Hepatocyte (in vitro differentiated cells): ENCODE results near the gene AP2A2.

Experiments
- EZH2 ChIP-seq: fragments of 200-600 bp; sonication (generic); IDR thresholded peaks from 2 replicates; pipeline ENCODE4 v1.6.1; 2016; ENCODE audit warnings: antibody characterized with exemption, mild to moderate bottlenecking, borderline replicate concordance
- TF ChIP-seq, protein P1 (sequence below): fragments of 200-600 bp; sonication (generic); IDR thresholded peaks from 2 replicates; pipeline ENCODE4 v1.5.1; 2016; ENCODE audit warnings: antibody characterized with exemption, mild to moderate bottlenecking; ENCODE audit not compliant: poor library complexity

DNA sequence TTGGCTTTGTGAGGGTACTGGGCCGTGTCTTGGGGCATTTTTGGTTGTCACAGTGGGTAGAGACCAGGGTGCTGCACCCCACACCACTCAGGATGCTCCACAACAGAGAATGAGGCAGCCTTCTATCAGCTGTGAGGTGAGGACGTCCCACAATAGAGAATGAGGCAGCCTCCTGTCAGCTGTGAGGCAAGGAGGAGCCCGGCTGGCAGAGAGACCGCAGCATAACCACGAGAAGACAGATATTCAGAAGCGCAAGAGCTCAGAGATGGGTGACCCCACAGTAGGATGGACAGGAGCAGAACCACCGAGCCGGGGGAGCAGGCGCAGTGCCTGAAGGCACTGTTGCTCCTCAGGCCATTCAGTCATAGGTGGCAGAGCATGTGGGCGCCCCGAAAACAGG is 47.6 kb downstream of the AP2A2 start:
- TF ChIP-seq, protein P1, sequence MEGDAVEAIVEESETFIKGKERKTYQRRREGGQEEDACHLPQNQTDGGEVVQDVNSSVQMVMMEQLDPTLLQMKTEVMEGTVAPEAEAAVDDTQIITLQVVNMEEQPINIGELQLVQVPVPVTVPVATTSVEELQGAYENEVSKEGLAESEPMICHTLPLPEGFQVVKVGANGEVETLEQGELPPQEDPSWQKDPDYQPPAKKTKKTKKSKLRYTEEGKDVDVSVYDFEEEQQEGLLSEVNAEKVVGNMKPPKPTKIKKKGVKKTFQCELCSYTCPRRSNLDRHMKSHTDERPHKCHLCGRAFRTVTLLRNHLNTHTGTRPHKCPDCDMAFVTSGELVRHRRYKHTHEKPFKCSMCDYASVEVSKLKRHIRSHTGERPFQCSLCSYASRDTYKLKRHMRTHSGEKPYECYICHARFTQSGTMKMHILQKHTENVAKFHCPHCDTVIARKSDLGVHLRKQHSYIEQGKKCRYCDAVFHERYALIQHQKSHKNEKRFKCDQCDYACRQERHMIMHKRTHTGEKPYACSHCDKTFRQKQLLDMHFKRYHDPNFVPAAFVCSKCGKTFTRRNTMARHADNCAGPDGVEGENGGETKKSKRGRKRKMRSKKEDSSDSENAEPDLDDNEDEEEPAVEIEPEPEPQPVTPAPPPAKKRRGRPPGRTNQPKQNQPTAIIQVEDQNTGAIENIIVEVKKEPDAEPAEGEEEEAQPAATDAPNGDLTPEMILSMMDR = no peak
- no peak for TF ChIP-seq EZH2
